Femur (tissue), 1 donor: ENCODE data around the gene TLR7.

Experiments
- DNase-seq: peaks from one replicate; pipeline ENCODE4 v3.0.0-alpha.2; 2017

Gene TLR7

GRCh38 chrX:12866451-12867377 is at the start of gene TLR7:
TSS of gene TLR7 (plus strand) at chrX:12867072. CDS start at chrX:12867579, 507 bp downstream.
- no peak for DNase-seq

GRCh38 chrX:12817528-12817927 is 49.3 kb upstream of the TLR7 start:
- DNase-seq: no peak

GRCh38 chrX:12819222-12819621 is 47.6 kb upstream of the TLR7 start:
- DNase-seq: no peak

DNA sequence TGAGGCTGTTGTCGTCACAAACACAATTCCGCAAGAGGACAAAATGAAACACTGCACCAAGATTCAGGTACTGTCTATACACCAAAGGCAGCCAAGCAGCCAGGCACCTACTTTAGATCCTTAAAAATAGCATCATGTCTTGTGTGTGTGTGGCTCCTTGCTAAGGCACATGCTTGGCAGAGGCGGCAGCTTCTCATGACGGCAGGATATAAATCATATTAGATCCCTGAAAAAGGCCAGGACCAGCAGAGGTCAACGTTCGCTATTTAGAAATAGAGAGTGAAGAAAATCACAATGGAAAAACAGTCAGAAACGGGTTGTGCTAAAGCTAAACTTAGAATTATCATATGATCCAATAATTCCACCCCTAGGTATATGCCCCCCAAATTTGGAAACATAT is 46.1 kb upstream of the TLR7 start:
- DNase-seq: no peak

GRCh38 chrX:12824944-12825343 is 41.9 kb upstream of the TLR7 start:
- no peak for DNase-seq

GRCh38 chrX:12825801-12826200 is 41.1 kb upstream of the TLR7 start:
- DNase-seq: no peak

- DNase-seq: no peak
Measured at GRCh38 chrX:12843061-12843667, 23.7 kb upstream of the TLR7 start.

DNA sequence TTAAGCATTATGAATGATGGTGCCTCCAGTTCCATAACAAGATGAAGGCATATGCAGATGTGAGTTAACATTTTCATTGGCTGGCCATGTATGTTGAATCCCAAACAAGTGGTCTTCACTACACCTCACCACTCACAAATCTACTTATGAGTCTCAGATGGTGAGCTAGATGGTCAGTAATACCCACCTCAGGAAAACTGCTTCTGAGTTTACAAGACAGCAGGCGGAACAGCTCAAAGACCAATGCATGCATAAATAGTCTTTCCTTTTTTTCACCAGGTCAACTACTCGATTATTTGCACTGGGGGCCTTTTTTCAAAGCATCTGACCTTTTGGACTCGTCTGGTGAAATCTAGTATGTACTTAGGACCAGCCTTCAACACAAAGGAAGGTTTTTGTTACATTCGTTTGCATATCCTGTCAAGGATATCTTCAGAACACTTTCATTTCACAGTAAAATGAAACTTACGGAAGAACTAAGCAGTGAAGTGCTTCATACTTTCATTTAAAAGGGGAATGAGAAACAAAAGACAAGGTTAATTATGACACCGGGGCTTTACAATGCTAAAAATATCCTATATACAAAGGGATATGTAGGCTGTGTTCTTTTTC is 23.1 kb upstream of the TLR7 start:
- DNase-seq: no peak

DNA sequence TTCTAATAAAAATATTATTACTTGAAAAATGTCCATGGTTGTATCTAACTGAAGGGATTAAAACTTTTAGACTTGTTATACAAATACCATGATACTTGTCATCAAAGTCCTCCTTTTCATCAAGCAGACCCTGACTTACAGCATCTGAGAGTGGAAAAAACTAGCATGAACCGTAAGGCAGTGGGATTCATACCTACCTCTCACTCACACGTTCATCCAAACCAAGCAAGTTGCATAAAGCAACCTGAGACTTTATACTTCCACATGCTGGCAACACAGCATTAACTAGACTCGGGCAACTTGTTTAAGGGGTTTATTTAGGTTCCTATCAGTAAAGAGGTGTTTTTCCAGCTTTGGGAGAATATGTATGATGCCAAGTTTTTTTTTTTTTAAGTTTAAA is 22.6 kb upstream of the TLR7 start:
- no peak for DNase-seq

DNA sequence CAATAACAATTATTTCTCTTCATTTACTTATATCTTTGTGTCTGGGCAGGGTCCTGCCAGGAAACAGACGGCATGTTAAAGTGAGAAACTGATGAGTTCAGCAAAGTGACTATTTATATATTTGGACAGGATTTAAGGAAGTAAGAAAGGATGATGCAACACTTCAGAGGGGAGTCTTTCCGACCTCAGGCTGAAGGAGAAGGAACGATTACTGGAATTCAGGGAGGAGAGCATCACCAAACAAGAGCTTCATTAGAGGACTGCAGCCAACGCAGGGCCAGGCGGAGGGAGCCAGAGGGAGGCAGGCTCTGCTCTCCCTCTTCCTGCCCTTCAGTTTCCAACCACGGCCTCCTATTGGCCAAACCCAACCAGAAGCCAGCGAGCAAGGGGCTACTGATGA is 1.5 kb upstream of the TLR7 start:
- no peak for DNase-seq

- DNase-seq: no peak
Measured at GRCh38 chrX:12867685-12868084, 813 bp downstream of the TLR7 start.

DNA sequence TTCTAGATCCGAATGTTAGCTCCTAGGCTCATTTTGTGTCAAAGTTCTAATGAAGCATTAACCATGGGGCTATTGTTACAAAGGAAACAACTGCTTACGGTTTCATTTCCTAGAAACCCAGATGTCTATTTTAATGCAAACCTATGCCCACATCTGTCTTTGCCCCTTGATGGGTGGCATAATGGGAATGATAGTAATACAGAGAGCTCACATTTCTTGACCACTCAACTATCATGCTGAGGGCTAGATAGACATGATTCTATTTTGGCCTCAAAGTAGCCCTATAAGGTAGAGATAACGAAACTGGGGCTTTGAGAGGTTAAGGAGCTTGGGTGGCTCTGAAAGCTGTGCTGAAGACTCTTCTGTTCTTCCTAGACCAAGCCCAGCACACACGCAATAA is 1.9 kb downstream of the TLR7 start:
- no peak for DNase-seq

DNA sequence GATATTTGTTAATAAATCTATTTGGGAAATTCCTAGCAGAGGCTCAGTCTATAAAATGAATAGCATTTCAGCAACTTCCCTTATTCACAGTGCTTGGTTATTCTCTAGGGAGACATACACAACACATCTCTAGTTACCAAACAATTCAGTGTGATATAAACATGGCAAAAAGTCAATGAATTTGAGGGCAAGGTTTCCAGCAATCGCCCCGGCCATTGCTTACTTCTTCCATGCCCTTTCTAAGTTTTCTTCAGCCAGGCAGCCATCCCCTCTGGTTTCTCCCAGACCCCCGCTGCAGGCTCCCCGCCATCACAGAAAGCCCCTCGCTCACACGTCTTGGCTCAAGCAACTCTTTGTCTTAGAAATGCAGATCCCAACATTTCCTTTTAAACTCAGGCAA is 4.4 kb downstream of the TLR7 start:
- DNase-seq: no peak

GRCh38 chrX:12872741-12873140 is 5.9 kb downstream of the TLR7 start:
- no peak for DNase-seq

- DNase-seq: no peak
Measured at GRCh38 chrX:12874581-12874980, 7.7 kb downstream of the TLR7 start.

- no peak for DNase-seq
Measured at GRCh38 chrX:12877386-12877785, 10.5 kb downstream of the TLR7 start.

DNA sequence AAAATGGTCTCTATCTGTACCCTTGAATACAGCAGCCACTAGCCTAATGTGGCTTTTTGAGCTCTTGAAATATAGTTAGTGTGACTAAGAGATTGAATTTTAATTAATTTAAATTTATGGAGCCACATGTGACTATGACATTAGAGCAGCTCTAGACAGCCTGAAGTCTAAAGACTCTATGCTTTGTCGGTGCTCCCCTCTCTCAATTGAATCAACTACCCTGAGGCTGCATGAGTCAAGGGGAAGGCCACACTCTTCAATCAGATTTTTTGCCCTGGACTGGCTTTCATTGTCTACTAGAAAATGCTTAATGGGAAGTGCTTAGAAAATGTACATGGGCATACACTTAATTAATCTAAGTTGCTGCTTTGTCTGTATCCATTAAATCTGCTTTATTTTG is 11.7 kb downstream of the TLR7 start:
- no peak for DNase-seq

GRCh38 chrX:12881914-12882313 is 15.0 kb downstream of the TLR7 start:
- no peak for DNase-seq

DNA sequence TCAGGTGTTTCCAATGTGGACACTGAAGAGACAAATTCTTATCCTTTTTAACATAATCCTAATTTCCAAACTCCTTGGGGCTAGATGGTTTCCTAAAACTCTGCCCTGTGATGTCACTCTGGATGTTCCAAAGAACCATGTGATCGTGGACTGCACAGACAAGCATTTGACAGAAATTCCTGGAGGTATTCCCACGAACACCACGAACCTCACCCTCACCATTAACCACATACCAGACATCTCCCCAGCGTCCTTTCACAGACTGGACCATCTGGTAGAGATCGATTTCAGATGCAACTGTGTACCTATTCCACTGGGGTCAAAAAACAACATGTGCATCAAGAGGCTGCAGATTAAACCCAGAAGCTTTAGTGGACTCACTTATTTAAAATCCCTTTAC is 18.6 kb downstream of the TLR7 start:
- DNase-seq: no peak

GRCh38 chrX:12886545-12886944 is 19.7 kb downstream of the TLR7 start:
- DNase-seq: no peak

- no peak for DNase-seq
Measured at GRCh38 chrX:12887141-12887540, 20.3 kb downstream of the TLR7 start.

DNA sequence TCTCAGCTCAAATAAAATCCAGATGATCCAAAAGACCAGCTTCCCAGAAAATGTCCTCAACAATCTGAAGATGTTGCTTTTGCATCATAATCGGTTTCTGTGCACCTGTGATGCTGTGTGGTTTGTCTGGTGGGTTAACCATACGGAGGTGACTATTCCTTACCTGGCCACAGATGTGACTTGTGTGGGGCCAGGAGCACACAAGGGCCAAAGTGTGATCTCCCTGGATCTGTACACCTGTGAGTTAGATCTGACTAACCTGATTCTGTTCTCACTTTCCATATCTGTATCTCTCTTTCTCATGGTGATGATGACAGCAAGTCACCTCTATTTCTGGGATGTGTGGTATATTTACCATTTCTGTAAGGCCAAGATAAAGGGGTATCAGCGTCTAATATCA is 20.9 kb downstream of the TLR7 start:
- no peak for DNase-seq

GRCh38 chrX:12890467-12890866 is 23.6 kb downstream of the TLR7 start:
- no peak for DNase-seq

GRCh38 chrX:12891171-12891570 is 24.3 kb downstream of the TLR7 start:
- no peak for DNase-seq
